LoVo (cell line): ENCODE results near the gene IFI6.
A peak's percentile ranks its signal among the peaks of the same experiment; 100 is the strongest.
"Not testable (repeated sequence)": the region's sequence is repeated elsewhere in the genome, so short reads cannot be mapped to it uniquely, and the experiment has no call there.

Experiments
- DNase-seq: peaks from one replicate; pipeline ENCODE4 v3.0.0-alpha.2; 2016; ENCODE audit warnings: low spot score

The IFI6 gene

GRCh38 chr1:27650539-27651175 is 21.3 kb downstream of the IFI6 start:
- peak; percentile 29 for DNase-seq

- DNase-seq = no peak
Measured at GRCh38 chr1:27650171-27650538, 21.8 kb downstream of the IFI6 start.

- no peak for DNase-seq
Measured at GRCh38 chr1:27649306-27649635, 22.7 kb downstream of the IFI6 start.

DNA sequence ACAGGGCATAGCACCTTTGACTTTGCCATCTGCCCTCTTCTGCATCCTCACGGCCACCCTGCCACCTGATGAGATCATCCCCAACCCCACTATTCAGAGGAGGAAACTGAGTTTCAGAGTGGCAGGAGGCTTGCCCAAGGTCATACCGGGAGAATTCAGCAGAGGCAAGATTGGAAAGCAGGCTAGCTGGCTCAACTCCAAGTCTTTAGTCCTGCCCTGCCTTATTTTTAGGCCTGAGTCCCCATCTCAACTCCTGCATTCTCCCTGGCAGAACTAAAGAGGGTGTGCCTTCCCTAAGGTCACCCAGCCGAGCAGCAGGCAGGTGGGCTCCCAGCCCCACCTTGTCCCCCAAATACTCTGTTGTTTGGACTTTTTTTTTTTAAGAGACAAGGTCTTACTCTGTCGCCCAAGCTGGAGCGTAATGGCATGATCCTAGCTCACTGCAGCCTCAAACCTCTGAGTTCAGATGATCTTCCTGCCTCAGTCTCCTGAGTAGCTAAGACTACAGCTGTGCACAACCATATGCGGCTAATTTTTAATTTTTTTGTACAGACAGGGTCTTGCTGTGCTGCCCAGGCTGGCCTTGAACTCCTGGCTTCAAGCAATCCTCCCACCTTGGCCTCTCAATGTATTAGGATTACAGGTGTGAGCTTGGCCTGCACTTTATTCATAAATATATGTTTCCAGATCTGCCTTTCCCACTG is 23.2 kb downstream of the IFI6 start:
- DNase-seq = no peak

- no peak for DNase-seq
Measured at GRCh38 chr1:27647328-27647727, 24.7 kb downstream of the IFI6 start.

DNA sequence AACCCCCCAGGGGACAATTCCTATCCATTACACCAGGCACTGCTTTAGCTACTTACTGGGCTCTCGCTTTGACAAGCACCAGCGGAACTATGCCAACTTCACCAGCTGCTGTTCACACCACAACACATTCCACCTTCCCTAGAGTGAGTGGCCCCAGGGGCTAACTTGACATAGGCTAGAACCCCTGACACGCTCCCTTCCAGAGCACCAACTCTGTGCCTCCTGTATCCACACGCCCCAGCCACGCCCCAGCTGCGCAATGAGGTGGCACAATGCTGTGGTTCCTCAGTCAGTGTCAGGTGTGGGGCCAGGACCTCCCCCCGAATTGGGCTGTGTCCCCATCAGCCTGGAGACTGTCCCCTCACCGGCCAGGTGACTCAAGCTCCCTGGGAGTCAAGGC is 25.3 kb downstream of the IFI6 start:
- DNase-seq = no peak

DNA sequence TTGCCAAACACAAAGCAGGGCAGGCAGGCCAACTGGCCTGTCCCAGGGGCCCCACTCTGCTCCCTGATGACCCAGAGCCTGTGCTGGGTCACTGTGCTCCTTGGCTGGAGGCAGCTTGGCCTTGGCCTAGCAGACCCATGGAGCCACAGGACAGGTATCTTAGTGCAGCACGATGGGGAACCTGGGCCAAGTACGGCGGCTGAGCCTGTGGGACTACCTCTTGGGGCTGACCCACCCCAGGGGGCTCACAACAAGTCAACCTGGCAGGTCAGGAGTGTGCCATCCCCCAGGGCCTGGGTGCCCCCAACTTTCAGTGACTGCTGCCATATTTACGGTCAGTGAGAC is 26.9 kb downstream of the IFI6 start:
- DNase-seq = no peak

GRCh38 chr1:27644369-27645070 is 27.5 kb downstream of the IFI6 start:
- no peak for DNase-seq

GRCh38 chr1:27643600-27644368 is 28.2 kb downstream of the IFI6 start:
- peak; percentile 34 for DNase-seq

- not testable (repeated sequence) for DNase-seq
Measured at GRCh38 chr1:27640514-27640913, 31.5 kb downstream of the IFI6 start.

DNA sequence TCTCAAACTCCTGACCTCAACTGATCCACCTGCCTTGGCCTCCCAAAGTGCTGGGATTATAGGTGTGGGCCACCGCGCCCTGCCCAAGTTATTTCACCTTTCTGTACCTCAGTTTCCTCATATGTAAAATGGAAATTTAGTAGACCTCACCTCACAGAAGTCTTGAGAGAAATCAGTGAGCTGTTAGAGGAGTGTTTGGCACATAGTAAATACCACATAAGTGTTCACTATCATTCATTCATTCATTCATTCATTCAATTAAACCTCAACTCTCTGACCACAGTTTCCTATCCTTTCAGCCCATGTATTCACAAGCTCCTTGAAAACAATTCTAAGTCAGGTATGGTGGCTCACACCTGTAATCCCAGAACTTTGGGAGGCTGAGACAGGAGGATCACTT is 33.2 kb downstream of the IFI6 start:
- DNase-seq = no peak

DNA sequence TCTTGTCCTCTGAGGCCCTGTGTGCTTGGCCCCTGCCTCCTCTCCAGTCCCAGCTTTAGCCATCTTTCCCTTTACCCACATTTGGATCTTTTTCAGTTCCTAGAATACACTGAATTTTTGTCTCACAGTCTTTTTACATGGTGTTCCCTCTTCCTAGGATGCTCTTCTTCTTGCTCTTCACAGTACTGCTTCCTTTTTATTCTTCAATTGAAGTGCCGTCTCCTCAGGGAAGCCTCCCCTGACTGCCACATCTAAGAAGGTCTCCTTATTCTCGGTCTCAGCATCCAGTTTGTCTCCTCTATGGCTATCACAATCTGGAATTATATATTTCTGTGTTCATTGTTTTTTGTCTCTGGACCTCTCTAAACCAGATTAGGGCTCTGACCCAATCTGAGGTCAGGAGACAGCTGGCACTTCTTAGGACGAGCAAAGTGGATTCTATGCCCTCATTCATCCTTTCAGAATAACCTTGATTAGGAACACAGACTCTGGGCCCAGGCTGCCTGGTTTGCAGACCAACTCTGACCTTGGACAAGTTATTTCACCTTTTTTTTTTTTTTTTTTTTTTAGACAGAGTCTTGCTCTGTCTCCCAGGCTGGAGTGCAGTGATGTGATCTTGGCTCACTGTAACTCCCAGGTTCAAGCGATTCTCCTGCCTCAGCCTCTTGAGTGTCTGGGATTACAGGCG is 33.8 kb downstream of the IFI6 start:
- DNase-seq = no peak

GRCh38 chr1:27635396-27636142 is 36.4 kb downstream of the IFI6 start:
- no peak for DNase-seq

DNA sequence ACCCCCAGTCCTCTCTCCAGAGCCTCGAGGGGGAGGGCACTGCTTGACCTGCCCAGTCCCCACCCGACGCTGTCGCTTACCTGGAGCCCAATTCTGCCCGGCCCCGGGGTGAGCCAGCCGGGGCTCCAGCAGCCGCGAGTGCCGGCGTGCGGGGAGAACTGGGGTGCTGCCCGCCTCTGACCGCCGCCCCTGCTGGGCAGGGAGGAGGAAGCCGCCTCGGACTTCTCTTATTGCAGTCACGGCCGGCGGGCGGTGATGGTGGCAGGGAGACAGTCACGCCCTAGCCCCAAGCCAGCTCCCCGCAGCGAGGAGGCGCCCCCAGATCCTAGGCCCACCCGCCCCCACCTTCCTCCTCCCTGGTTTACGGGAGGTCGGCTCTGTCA is 37.0 kb downstream of the IFI6 start, which contains the start of gene FGR:
Gene FGR (minus strand): TSS at position 201 of the 383 bp plus-strand sequence. CDS start 11,269 bp downstream, outside the sequence.
- no peak for DNase-seq

DNA sequence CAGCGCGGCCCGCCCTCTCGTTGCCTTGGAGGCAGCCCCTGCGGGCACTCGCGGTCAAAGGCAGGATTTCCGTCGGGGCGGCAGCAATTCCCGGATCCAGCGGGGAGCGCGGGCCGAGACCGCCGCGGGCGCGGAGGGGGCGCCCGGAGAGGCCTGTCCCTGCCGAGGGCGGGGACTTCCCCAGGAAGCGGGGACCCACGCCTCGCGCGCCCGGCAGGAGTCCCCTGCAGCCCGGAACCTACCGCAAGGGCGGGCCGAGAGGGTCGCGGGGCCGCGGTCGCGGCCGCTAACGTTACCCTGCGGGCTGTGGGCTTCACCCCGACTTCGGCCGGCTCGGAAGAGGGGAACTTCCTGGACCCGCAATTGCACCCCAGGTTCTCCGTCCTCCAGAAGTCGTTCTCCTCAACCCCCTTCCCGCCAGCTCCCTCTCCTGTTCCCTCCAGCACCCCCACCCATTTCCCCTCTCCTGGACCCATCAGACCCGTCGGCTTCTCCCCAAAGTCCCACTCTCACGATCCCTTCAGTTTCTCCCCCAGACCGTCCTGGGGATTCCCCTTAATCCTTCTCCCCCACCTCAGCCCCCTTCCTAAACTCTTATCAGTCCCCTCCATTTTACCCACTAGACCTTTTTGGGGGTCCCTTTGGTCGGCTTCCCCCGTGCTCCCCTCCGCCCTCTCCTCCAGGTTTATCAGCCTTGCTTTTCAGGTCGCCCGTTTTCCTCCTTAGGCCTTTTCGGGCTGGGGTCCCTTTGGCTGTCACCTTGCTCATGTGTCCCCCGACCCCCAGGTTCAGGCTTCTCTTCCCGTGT is 37.6 kb downstream of the IFI6 start:
- DNase-seq = no peak

DNA sequence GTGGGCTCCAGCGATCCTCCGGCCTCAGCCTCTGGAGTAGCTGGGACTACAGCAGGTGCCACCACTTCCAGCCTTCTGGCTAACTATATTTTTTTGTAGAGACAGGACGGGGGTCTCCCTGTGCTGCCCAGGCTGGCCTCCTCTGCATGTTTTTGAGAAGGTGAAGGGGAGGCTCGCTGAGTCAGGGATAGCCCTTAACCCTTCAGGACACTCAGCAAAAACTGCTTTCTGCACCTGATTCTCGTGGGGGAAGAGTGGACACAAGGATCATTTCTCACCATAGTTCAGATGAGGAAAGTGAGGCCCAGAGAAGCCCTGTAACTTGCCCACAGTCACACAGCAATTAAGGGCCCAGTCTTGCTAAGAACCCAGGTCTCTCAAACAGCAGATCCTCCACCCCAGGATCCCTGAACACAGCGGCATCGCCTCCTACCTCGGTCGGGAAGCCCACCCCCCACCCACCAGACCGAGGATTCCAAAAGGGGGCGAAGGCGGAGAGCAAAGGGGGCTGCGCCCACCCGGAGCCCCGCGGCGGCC is 38.3 kb downstream of the IFI6 start:
- no peak for DNase-seq

- DNase-seq = no peak
Measured at GRCh38 chr1:27633298-27633610, 38.7 kb downstream of the IFI6 start.

DNA sequence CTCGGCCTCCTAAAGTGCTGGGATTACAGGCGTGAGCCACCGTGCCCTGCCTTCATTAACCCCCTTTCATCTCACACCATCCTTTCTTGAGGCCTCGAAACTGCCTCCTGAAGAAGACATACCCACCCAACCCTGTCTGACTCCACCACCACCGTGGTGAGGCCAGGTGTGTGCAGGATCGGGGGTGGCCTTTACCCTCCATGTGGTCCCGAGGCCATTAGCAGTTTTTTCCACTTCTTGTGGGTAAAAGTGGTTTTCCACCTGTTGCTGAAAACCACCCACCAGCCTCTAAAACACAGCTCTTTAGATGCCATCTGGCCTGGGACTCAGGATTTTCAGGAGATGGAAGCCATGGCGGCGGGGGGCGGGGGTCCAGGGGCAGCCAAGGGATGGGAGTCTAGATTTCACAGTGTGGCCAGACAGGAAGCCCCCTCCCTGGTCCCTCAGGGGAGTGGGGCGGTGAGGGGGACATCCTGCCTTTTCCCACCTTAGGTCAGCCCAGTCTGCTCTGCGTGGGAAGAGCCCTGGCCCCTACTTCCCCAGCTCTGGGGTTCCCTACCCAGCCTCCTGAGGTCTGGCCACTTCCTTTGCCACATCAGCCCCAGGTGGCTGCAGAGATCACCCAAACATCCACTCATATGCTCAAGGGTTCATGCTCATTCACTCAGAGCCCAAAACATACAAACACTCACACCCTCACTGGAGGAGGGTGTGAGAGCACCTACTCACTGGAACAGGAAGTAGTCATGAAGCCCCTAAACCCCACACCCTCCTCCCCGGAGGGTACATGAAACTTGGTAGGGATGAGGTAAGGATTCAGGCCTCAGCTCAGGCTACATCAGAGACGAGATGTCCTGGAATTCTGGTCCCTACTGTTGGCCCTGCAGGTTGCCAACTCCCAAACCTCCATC is 39.4 kb downstream of the IFI6 start:
- DNase-seq = no peak

GRCh38 chr1:27630859-27631491 is 41.0 kb downstream of the IFI6 start:
- DNase-seq = no peak
